Measurements from ENCODE around the gene UGT1A5.

GRCh38 chr2:233807215-233807865 lies 94.6 kb downstream of the UGT1A5 start:
- TF ChIP-seq ZNF157 (tag by site-specific recombination; IDR thresholded peaks at IDR 0.05) (no peak), ZNF274 (IDR thresholded peaks at IDR 0.05; ENCODE audit: low read length) (no peak), ZNF274 (tag by site-specific recombination; IDR thresholded peaks at IDR 0.05; ENCODE audit: borderline replicate concordance) (no peak), CTCF (tag by site-specific recombination; IDR thresholded peaks at IDR 0.05) (no peak), MYNN (tag by site-specific recombination; IDR thresholded peaks at IDR 0.05; ENCODE audit: borderline replicate concordance) (no peak), HOXD13 (CRISPR knock-in tag; IDR thresholded peaks at IDR 0.05; ENCODE audit: borderline replicate concordance) (no peak), ZBTB21 (tag by site-specific recombination; IDR thresholded peaks at IDR 0.05) (no peak), ATF2 (tag by site-specific recombination; IDR thresholded peaks at IDR 0.05; ENCODE audit: low read depth) (no peak), ZNF621 (tag by site-specific recombination; IDR thresholded peaks at IDR 0.05) (no peak), SETDB1 (IDR thresholded peaks at IDR 0.05; ENCODE audit: insufficient read length, low read length) (no peak)

All from HEK293 (cell line).